ENCODE measurements around the gene SACM1L. TPM values are rescaled to one million over a fixed set of nuclear protein-coding genes. Genes with fewer than 3 reads are reported as not detected.

SACM1L gene
- total RNA-seq, 1 donor from 2014 or later = 39.4 TPM

GRCh38 chr3:45642731-45643152 lies 46.5 kb upstream of the SACM1L start:
- peak overlapping the region; percentile 74 for H3K9ac ChIP-seq (ENCODE audit: low read length)
- Mint-ChIP-seq H3K9me3 (ENCODE audit: unreplicated experiment) (peaks cover 2% of the 10 kb centered on the region), H3K4me3 (ENCODE audit: unreplicated experiment) (no peak overlapping the region), H3K4me1 (ENCODE audit: low read depth, unreplicated experiment) (peaks cover 59% of the 10 kb centered on the region), H3K36me3 (ENCODE audit: low read depth, unreplicated experiment) (peaks cover 8% of the 10 kb centered on the region), H3K27ac (ENCODE audit: unreplicated experiment) (peak overlapping the region; percentile 87), H3K27me3 (ENCODE audit: low read depth, unreplicated experiment) (no peaks in the 10 kb centered on the region)
- peaks cover 57% of the 10 kb centered on the region for H3K4me1 ChIP-seq (ENCODE audit: insufficient read depth, low read length)
- no peak for FAIRE-seq
- TF ChIP-seq EZH2 (IDR thresholded peaks at IDR 0.05; ENCODE audit: insufficient read depth, low read length) (no peak), CTCF (IDR thresholded peaks at IDR 0.05; ENCODE audit: insufficient read depth, low read depth, low read length) (no peak)
- no peaks in the 10 kb centered on the region for H3K9me3 ChIP-seq (ENCODE audit: insufficient read depth, low read depth, low read length)
- H3K36me3 ChIP-seq (ENCODE audit: insufficient read depth, low read length) = peaks cover 2% of the 10 kb centered on the region
- peak overlapping the region; percentile 97 for H3K27ac ChIP-seq (ENCODE audit: low read depth, low read length)
- H3K4me3 ChIP-seq (ENCODE audit: insufficient read depth, low read depth, low read length) = no peak overlapping the region
- H2AFZ ChIP-seq (ENCODE audit: low read depth, low read length) = no peak overlapping the region
- peak overlapping the region; percentile 39 for H3K4me2 ChIP-seq (ENCODE audit: low read length)
- H4K20me1 ChIP-seq (ENCODE audit: insufficient read depth, low read length) = peaks cover 5% of the 10 kb centered on the region
- H3K79me2 ChIP-seq (ENCODE audit: insufficient read depth, low read length) = peaks cover 55% of the 10 kb centered on the region
- no peaks in the 10 kb centered on the region for H3K27me3 ChIP-seq (ENCODE audit: insufficient read depth, low read length)
- DNase-seq (ENCODE audit: low read depth) = peak; percentile 92

DNA sequence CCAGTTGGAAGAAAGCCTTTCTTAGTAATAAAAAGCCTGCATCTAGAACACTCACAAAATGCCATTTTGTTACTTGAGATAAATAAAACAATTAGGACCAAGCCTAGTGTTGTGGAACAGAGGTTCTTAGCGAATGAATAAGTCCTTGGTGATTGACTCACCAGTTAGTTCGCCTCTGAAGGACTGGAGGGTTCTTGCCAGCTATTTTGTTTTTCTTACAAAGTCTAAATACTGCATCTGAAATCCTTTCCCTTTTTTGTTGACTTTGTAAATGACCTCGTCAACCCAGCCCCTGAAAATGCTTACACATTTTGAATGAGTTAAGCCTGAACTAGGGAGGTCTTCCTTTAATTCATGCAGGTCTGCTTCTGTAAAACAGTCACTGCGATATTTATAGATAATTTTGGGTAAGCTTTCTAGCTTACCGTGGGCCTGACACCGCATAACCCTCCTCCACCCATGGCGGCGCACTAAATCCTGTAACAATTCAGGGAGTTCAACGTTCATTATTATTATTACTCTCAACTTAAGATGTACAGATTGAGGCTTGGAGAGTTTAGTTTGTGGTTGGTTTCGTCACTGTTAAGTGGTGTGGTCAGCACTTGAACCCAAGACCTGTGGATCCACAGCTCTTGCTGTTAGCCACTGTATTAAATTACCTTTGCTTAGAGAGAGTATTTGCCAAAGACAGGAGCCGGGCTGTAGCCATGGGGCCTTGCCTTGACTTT lies 45.0 kb upstream of the SACM1L start:
- peaks cover 2% of the 10 kb centered on the region for H3K36me3 ChIP-seq (ENCODE audit: insufficient read depth, low read length)
- FAIRE-seq (peak; percentile 50), DNase-seq (ENCODE audit: low read depth) (peak; percentile 79)
- H3K27me3 ChIP-seq (ENCODE audit: insufficient read depth, low read length) = no peaks in the 10 kb centered on the region
- Mint-ChIP-seq H3K27ac (ENCODE audit: unreplicated experiment) (peak overlapping the region; percentile 93), H3K4me1 (ENCODE audit: low read depth, unreplicated experiment) (peaks cover 62% of the 10 kb centered on the region), H3K27me3 (ENCODE audit: low read depth, unreplicated experiment) (no peaks in the 10 kb centered on the region), H3K36me3 (ENCODE audit: low read depth, unreplicated experiment) (peaks cover 10% of the 10 kb centered on the region), H3K9me3 (ENCODE audit: unreplicated experiment) (peaks cover 2% of the 10 kb centered on the region), H3K4me3 (ENCODE audit: unreplicated experiment) (no peak overlapping the region)
- peak overlapping the region; percentile 74 for H3K9ac ChIP-seq (ENCODE audit: low read length)
- H3K4me2 ChIP-seq (ENCODE audit: low read length) = peak overlapping the region; percentile 78
- H2AFZ ChIP-seq (ENCODE audit: low read depth, low read length) = no peak overlapping the region
- no peaks in the 10 kb centered on the region for H3K9me3 ChIP-seq (ENCODE audit: insufficient read depth, low read depth, low read length)
- peak overlapping the region; percentile 2 for H3K4me3 ChIP-seq (ENCODE audit: insufficient read depth, low read depth, low read length)
- peaks cover 5% of the 10 kb centered on the region for H4K20me1 ChIP-seq (ENCODE audit: insufficient read depth, low read length)
- no peak for TF ChIP-seq EZH2 (IDR thresholded peaks at IDR 0.05; ENCODE audit: insufficient read depth, low read length)
- no peak for TF ChIP-seq CTCF (IDR thresholded peaks at IDR 0.05; ENCODE audit: insufficient read depth, low read depth, low read length)
- peaks cover 65% of the 10 kb centered on the region for H3K79me2 ChIP-seq (ENCODE audit: insufficient read depth, low read length)
- peak overlapping the region; percentile 97 for H3K27ac ChIP-seq (ENCODE audit: low read depth, low read length)
- H3K4me1 ChIP-seq (ENCODE audit: insufficient read depth, low read length) = peaks cover 58% of the 10 kb centered on the region

- peaks cover 5% of the 10 kb centered on the region for H4K20me1 ChIP-seq (ENCODE audit: insufficient read depth, low read length)
- peaks cover 2% of the 10 kb centered on the region for H3K9me3 Mint-ChIP-seq (ENCODE audit: unreplicated experiment)
- no peaks in the 10 kb centered on the region for H3K9me3 ChIP-seq (ENCODE audit: insufficient read depth, low read depth, low read length)
- H3K27me3 ChIP-seq (ENCODE audit: insufficient read depth, low read length) = no peaks in the 10 kb centered on the region
- peaks cover 58% of the 10 kb centered on the region for H3K4me1 ChIP-seq (ENCODE audit: insufficient read depth, low read length)
- peak overlapping the region; percentile 10 for H3K4me3 ChIP-seq (ENCODE audit: insufficient read depth, low read depth, low read length)
- H3K4me3 Mint-ChIP-seq (ENCODE audit: unreplicated experiment) = no peak overlapping the region
- peak overlapping the region; percentile 93 for H3K27ac Mint-ChIP-seq (ENCODE audit: unreplicated experiment)
- no peak for TF ChIP-seq CTCF (IDR thresholded peaks at IDR 0.05; ENCODE audit: insufficient read depth, low read depth, low read length)
- TF ChIP-seq EZH2 (IDR thresholded peaks at IDR 0.05; ENCODE audit: insufficient read depth, low read length) = no peak
- H3K27me3 Mint-ChIP-seq (ENCODE audit: low read depth, unreplicated experiment) = no peaks in the 10 kb centered on the region
- H3K79me2 ChIP-seq (ENCODE audit: insufficient read depth, low read length) = peaks cover 64% of the 10 kb centered on the region
- H3K4me1 Mint-ChIP-seq (ENCODE audit: low read depth, unreplicated experiment) = peaks cover 61% of the 10 kb centered on the region
- peaks cover 2% of the 10 kb centered on the region for H3K36me3 ChIP-seq (ENCODE audit: insufficient read depth, low read length)
- DNase-seq (ENCODE audit: low read depth) (peak; percentile 90), FAIRE-seq (peak; percentile 88)
- H3K4me2 ChIP-seq (ENCODE audit: low read length) = peak overlapping the region; percentile 78
- no peak overlapping the region for H2AFZ ChIP-seq (ENCODE audit: low read depth, low read length)
- peak overlapping the region; percentile 74 for H3K9ac ChIP-seq (ENCODE audit: low read length)
- peak overlapping the region; percentile 97 for H3K27ac ChIP-seq (ENCODE audit: low read depth, low read length)
- peaks cover 9% of the 10 kb centered on the region for H3K36me3 Mint-ChIP-seq (ENCODE audit: low read depth, unreplicated experiment)
Observed at GRCh38 chr3:45644791-45645201, 44.4 kb upstream of the SACM1L start.
